ENCODE results near the gene TP53RK.
A peak's percentile ranks its signal among the peaks of the same experiment; 100 is the strongest.

TP53RK gene

DNA sequence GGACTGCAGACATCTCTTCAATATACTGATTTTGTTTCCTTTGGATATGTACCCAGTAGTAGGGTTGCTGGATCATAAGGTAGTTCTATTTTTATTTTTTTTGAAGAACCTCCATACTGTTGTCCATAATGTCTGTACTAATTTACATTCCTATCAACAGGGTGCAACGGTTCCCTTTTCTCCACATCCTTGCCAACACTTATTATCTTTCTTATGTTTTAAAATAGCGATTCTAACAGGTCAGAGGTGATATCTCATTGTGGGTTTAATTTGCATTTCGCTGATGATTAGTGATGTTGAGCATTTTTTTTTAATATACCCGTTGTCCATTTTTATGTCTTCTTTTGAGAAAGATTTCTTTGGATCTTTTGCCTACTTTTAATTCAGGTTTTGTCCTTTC is 2.0 kb upstream of the TP53RK start:
- no peak for DNase-seq (ENCODE audit: extremely low read depth, low read depth)
- TF ChIP-seq, protein P1, sequence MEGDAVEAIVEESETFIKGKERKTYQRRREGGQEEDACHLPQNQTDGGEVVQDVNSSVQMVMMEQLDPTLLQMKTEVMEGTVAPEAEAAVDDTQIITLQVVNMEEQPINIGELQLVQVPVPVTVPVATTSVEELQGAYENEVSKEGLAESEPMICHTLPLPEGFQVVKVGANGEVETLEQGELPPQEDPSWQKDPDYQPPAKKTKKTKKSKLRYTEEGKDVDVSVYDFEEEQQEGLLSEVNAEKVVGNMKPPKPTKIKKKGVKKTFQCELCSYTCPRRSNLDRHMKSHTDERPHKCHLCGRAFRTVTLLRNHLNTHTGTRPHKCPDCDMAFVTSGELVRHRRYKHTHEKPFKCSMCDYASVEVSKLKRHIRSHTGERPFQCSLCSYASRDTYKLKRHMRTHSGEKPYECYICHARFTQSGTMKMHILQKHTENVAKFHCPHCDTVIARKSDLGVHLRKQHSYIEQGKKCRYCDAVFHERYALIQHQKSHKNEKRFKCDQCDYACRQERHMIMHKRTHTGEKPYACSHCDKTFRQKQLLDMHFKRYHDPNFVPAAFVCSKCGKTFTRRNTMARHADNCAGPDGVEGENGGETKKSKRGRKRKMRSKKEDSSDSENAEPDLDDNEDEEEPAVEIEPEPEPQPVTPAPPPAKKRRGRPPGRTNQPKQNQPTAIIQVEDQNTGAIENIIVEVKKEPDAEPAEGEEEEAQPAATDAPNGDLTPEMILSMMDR (IDR thresholded peaks at IDR 0.05; ENCODE audit: low read depth, low read length): no peak

DNA sequence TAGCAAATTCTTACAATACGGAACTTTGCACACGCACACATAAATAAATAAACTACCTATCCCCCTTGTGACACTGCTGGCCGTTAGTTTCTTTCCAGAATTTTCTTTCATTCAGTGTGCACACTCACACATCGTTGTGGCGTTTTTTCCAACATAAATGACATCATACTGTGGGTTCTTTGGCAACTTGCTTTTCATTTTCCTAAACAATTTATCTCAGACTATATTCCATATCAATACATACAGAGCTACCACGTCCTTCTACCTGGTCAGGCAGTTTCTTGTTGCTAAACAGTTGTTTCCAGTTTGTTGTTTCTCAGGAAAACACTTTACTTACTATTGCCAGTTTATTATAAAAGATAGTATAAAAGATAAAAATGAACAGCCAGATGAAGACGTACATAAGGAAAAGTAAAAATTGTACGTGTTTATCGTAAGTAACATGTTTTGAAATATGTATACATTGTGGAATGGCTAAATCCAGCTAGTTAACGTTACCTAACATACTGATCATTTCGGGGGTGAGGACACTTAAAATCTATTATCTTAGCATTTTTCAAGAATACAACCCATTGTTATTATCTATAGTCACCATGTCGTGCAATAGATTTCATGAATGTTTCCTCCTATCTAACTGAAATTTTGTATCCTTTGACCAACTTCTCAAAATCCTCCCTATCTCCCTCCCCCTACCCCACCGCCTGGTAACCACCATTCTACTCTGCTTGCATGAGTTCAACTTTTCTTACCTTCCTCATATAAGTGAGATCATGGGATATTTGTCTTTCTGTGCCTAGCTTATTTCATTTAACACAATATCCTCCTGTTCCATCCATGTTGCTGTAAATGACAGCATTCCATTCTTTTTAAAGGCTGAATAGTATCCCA is 1.2 kb upstream of the TP53RK start:
- TF ChIP-seq, protein P1 (IDR thresholded peaks at IDR 0.05; ENCODE audit: low read depth, low read length): no peak
- DNase-seq (ENCODE audit: extremely low read depth, low read depth): no peak

- no peak for DNase-seq (ENCODE audit: extremely low read depth, low read depth)
- TF ChIP-seq, protein P1 (IDR thresholded peaks at IDR 0.05; ENCODE audit: low read depth, low read length): no peak
Observed at GRCh38 chr20:46689754-46690085, 476 bp upstream of the TP53RK start.

GRCh38 chr20:46688151-46689081 is 828 bp downstream of the TP53RK start:
- TF ChIP-seq, protein P1 (IDR thresholded peaks at IDR 0.05; ENCODE audit: low read depth, low read length): no peak
- no peak for DNase-seq (ENCODE audit: extremely low read depth, low read depth)

DNA sequence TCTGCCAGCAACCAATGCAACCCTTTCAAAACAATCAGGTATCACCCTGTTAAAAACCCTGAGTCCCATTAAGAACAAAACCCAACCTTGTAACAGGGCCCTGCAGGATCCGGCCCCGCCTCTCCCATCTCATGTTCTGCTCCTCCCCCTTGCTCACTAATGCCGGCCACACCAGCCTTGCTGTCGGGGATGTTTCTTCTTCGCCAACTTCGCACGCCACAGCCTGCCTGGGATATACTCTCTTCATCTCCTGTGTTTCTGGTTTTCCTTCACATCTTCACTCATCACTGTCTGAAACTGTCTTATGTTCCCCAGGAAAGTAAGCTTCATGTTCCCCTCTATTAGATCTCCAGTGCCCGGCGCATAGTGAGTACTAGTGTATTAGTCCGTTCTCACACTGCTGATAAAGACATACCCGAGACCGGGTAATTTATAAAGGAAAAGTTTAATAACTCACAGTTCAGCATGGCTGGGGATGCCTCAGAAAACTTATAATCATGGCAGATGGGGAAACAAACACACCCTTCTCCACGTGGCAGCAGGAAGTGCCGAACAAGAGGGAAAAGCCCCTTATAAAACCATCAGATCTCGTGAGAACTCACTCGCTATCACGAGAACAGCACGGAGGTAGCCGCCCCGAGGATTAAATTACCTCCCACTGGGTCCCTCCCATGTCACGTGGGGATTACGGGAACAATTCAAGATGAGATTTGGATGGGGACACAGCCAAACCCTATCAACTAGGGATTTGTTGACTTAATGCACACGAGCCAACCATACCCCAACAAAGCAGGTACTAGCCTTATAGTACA is 5.1 kb downstream of the TP53RK start:
- TF ChIP-seq, protein P1 (IDR thresholded peaks at IDR 0.05; ENCODE audit: low read depth, low read length): no peak
- DNase-seq (ENCODE audit: extremely low read depth, low read depth): peak; percentile 30

DNA sequence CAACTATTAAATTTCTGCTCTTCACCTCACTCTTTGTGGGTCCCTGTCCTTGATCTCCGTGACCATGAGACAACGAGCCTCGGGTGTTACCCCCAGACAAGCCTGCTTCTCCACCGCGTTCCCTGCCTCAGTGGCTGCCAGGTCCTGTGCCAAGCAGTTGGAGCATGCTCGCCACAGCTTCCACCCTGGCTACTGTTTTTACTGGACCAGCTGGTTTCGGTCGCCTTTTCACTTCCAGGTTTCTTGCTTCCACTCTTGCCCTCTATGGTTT is 5.6 kb downstream of the TP53RK start:
- no peak for DNase-seq (ENCODE audit: extremely low read depth, low read depth)

More for the DNA sequence above, 5.6 kb downstream of the TP53RK start:
- TF ChIP-seq, protein P1 (IDR thresholded peaks at IDR 0.05; ENCODE audit: low read depth, low read length): no peak

Measured in AG09319 (cell line).